ENCODE results near the gene CEP112.

DNA sequence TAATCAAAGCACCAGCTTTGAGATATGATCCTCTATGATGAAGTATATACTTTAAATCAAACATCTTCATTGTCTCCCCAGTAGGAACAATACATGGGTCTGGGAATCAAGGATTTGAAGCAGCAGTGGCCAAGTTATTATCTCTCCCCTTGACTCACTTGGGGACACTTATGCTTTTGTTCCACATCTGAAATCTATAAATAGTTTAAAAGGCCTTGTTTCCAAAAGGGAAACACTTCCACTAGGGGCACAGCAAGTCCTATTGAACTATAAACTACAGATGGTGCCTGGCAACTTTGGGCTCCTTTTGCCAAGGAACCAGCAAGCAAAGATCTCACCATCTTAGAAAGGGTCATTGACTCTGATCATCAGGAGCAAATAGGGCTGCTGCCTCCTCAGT, 16.0 kb upstream of the CEP112 start:
- TF ChIP-seq POLR2AphosphoS5 (IDR thresholded peaks at IDR 0.05; ENCODE audit: low read depth) = no peak
- TF ChIP-seq, protein P1, sequence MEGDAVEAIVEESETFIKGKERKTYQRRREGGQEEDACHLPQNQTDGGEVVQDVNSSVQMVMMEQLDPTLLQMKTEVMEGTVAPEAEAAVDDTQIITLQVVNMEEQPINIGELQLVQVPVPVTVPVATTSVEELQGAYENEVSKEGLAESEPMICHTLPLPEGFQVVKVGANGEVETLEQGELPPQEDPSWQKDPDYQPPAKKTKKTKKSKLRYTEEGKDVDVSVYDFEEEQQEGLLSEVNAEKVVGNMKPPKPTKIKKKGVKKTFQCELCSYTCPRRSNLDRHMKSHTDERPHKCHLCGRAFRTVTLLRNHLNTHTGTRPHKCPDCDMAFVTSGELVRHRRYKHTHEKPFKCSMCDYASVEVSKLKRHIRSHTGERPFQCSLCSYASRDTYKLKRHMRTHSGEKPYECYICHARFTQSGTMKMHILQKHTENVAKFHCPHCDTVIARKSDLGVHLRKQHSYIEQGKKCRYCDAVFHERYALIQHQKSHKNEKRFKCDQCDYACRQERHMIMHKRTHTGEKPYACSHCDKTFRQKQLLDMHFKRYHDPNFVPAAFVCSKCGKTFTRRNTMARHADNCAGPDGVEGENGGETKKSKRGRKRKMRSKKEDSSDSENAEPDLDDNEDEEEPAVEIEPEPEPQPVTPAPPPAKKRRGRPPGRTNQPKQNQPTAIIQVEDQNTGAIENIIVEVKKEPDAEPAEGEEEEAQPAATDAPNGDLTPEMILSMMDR (conservative IDR thresholded peaks at IDR 0.05; ENCODE audit: low read depth in 2 of 2) = no peak
- TF ChIP-seq EZH2phosphoT487 (IDR thresholded peaks at IDR 0.05; ENCODE audit: unreplicated experiment) = no peak
- no peak for TF ChIP-seq EZH2 (IDR thresholded peaks at IDR 0.05; ENCODE audit: low read depth, unreplicated experiment)
- TF ChIP-seq JUNB (IDR thresholded peaks at IDR 0.05; ENCODE audit: unreplicated experiment) = no peak
- no peak for TF ChIP-seq STAT1 (IDR thresholded peaks at IDR 0.05; ENCODE audit: unreplicated experiment)
- TF ChIP-seq ETS1 (IDR thresholded peaks at IDR 0.05) = no peak
- TF ChIP-seq ZNF114 (CRISPR knock-in tag; IDR thresholded peaks at IDR 0.05) = no peak
